ENCODE results near the gene MAMDC2. TPM values are rescaled to one million over a fixed set of nuclear protein-coding genes. Genes with fewer than 3 reads are reported as not detected.

The MAMDC2 gene
- polyA plus RNA-seq, 1 experiment = 10.4 TPM

GRCh38 chr9:70060148-70060882 lies 16.7 kb downstream of the MAMDC2 start:
- no peak for DNase-seq (ENCODE audit: low read depth, low spot score)
- CTCF ChIA-PET = no interaction called here

GRCh38 chr9:70060883-70061507 lies 17.3 kb downstream of the MAMDC2 start:
- Histone ChIP-seq H3K27ac (ENCODE audit: low read depth, low read length) (no peak overlapping the region), H3K9me3 (ENCODE audit: control insufficient read depth, insufficient read depth, low read length) (no peaks in the 10 kb centered on the region), H3K4me3 (ENCODE audit: low read depth, low read length) (no peak overlapping the region), H3K27me3 (ENCODE audit: control insufficient read depth, insufficient read depth, low read length) (no peaks in the 10 kb centered on the region)
- CTCF ChIA-PET = no interaction called here
- TF ChIP-seq, protein P1, sequence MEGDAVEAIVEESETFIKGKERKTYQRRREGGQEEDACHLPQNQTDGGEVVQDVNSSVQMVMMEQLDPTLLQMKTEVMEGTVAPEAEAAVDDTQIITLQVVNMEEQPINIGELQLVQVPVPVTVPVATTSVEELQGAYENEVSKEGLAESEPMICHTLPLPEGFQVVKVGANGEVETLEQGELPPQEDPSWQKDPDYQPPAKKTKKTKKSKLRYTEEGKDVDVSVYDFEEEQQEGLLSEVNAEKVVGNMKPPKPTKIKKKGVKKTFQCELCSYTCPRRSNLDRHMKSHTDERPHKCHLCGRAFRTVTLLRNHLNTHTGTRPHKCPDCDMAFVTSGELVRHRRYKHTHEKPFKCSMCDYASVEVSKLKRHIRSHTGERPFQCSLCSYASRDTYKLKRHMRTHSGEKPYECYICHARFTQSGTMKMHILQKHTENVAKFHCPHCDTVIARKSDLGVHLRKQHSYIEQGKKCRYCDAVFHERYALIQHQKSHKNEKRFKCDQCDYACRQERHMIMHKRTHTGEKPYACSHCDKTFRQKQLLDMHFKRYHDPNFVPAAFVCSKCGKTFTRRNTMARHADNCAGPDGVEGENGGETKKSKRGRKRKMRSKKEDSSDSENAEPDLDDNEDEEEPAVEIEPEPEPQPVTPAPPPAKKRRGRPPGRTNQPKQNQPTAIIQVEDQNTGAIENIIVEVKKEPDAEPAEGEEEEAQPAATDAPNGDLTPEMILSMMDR (IDR thresholded peaks at IDR 0.05; ENCODE audit: low read depth, low read length) = no peak
- POLR2A ChIA-PET = no interaction called here
- DNase-seq (ENCODE audit: low read depth, low spot score) = no peak

More at GRCh38 chr9:70060148-70060882, 16.7 kb downstream of the MAMDC2 start:
- H3K27me3 ChIP-seq (ENCODE audit: control insufficient read depth, insufficient read depth, low read length) = no peaks in the 10 kb centered on the region
- no peaks in the 10 kb centered on the region for H3K9me3 ChIP-seq (ENCODE audit: control insufficient read depth, insufficient read depth, low read length)
- POLR2A ChIA-PET = no interaction called here
- H3K27ac ChIP-seq (ENCODE audit: low read depth, low read length) = no peak overlapping the region
- TF ChIP-seq, protein P1 (IDR thresholded peaks at IDR 0.05; ENCODE audit: low read depth, low read length) = no peak
- H3K4me3 ChIP-seq (ENCODE audit: low read depth, low read length) = no peak overlapping the region

DNA sequence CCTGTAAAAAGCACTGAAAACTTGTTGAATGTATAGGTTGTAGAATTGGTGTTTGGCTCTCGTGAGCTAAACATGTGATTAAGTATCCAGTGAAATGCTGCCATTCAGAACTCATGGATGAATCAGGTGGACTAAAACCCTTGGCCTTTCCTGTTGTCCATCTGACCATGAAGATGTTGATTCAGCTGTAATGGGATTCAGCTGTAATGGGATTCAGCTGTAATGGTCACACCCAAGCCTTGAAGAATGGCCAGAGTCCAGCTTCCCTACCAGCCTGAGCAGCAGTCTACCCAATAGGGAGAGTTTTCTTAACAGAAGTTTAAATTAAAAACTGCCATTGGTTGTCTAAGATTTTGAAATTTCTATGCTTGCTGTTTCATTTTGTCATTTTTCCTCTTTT lies 18.1 kb downstream of the MAMDC2 start:
- TF ChIP-seq, protein P1 (IDR thresholded peaks at IDR 0.05; ENCODE audit: low read depth, low read length) = no peak
- Histone ChIP-seq H3K27ac (ENCODE audit: low read depth, low read length) (no peak overlapping the region), H3K27me3 (ENCODE audit: control insufficient read depth, insufficient read depth, low read length) (no peaks in the 10 kb centered on the region), H3K9me3 (ENCODE audit: control insufficient read depth, insufficient read depth, low read length) (no peaks in the 10 kb centered on the region), H3K4me3 (ENCODE audit: low read depth, low read length) (no peak overlapping the region)
- ChIA-PET POLR2A (no interaction called here), CTCF (interaction anchor here (1.3 kb wide), 1 partner anchor 49 kb away, joined by 5 read pairs; no protein-coding TSS in a partner anchor)
- no peak for DNase-seq (ENCODE audit: low read depth, low spot score)

- no peaks in the 10 kb centered on the region for H3K9me3 ChIP-seq (ENCODE audit: control insufficient read depth, insufficient read depth, low read length)
- CTCF ChIA-PET = no interaction called here
- H3K4me3 ChIP-seq (ENCODE audit: low read depth, low read length) = no peak overlapping the region
- POLR2A ChIA-PET = no interaction called here
- no peak for DNase-seq (ENCODE audit: low read depth, low spot score)
- no peak overlapping the region for H3K27ac ChIP-seq (ENCODE audit: low read depth, low read length)
- H3K27me3 ChIP-seq (ENCODE audit: control insufficient read depth, insufficient read depth, low read length) = no peaks in the 10 kb centered on the region
- TF ChIP-seq, protein P1 (IDR thresholded peaks at IDR 0.05; ENCODE audit: low read depth, low read length) = no peak
Measured at GRCh38 chr9:70064496-70064895, 20.8 kb downstream of the MAMDC2 start.

DNA sequence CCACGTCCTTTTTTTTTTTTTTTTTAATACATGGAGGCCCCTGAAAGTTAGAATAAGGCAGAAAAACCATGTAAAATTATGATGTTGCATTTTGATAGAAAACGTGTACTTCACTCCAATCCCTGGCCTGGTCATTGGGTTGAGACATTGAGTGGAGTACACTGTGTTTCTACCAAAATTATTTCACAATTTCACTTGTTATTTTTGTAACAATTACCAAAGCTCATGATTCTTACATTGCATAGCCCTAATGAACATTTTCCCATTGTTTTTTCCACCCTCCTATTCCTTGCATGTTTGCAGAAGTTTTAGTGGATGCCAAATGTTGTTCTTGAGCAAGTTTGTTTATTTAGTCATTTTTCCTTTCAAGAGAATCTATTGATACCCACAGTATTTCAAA lies 21.9 kb downstream of the MAMDC2 start:
- H3K9me3 ChIP-seq (ENCODE audit: control insufficient read depth, insufficient read depth, low read length) = no peaks in the 10 kb centered on the region
- CTCF ChIA-PET = interaction anchor here (0.7 to 1.1 kb wide), 2 partner anchors 46 to 147 kb away, joined by 3 to 6 read pairs; no protein-coding TSS in a partner anchor
- POLR2A ChIA-PET = no interaction called here
- H3K27ac ChIP-seq (ENCODE audit: low read depth, low read length) = no peak overlapping the region
- DNase-seq (ENCODE audit: low read depth, low spot score) = no peak
- no peak overlapping the region for H3K4me3 ChIP-seq (ENCODE audit: low read depth, low read length)
- no peaks in the 10 kb centered on the region for H3K27me3 ChIP-seq (ENCODE audit: control insufficient read depth, insufficient read depth, low read length)
- TF ChIP-seq, protein P1 (IDR thresholded peaks at IDR 0.05; ENCODE audit: low read depth, low read length) = no peak
